ENCODE results near the gene CCDC186.

CCDC186 gene

GRCh38 chr10:114184276-114184675, 10.3 kb upstream of the CCDC186 start:
- no peak for TF ChIP-seq POLR2A (IDR thresholded peaks at IDR 0.05; ENCODE audit: low read depth, low read length)
- DNase-seq (ENCODE audit: insufficient read length, low spot score) (no peak), FAIRE-seq (no peak)

GRCh38 chr10:114183563-114183962, 9.6 kb upstream of the CCDC186 start:
- TF ChIP-seq POLR2A (IDR thresholded peaks at IDR 0.05; ENCODE audit: low read depth, low read length): no peak
- no peak for FAIRE-seq
- DNase-seq (ENCODE audit: insufficient read length, low spot score): no peak

GRCh38 chr10:114181971-114182370, 8.0 kb upstream of the CCDC186 start:
- no peak for DNase-seq (ENCODE audit: insufficient read length, low spot score)
- FAIRE-seq: no peak
- TF ChIP-seq POLR2A (IDR thresholded peaks at IDR 0.05; ENCODE audit: low read depth, low read length): no peak

- DNase-seq (ENCODE audit: insufficient read length, low spot score): no peak
- no peak for FAIRE-seq
- TF ChIP-seq POLR2A (IDR thresholded peaks at IDR 0.05; ENCODE audit: low read depth, low read length): no peak
Measured at GRCh38 chr10:114180937-114181336, 6.9 kb upstream of the CCDC186 start.

- FAIRE-seq (no peak), DNase-seq (ENCODE audit: insufficient read length, low spot score) (no peak)
- TF ChIP-seq POLR2A (IDR thresholded peaks at IDR 0.05; ENCODE audit: low read depth, low read length): no peak
Measured at GRCh38 chr10:114179747-114180146, 5.7 kb upstream of the CCDC186 start.

GRCh38 chr10:114179148-114179547, 5.1 kb upstream of the CCDC186 start, which contains the start of gene TDRD1:
Gene TDRD1 (plus strand): TSS chr10:114179353. CDS start chr10:114187832, 8,479 bp downstream.
- FAIRE-seq: no peak
- no peak for DNase-seq (ENCODE audit: insufficient read length, low spot score)
- TF ChIP-seq POLR2A (IDR thresholded peaks at IDR 0.05; ENCODE audit: low read depth, low read length): no peak

GRCh38 chr10:114176511-114176910, 2.5 kb upstream of the CCDC186 start:
- no peak for FAIRE-seq
- DNase-seq (ENCODE audit: insufficient read length, low spot score): no peak
- no peak for TF ChIP-seq POLR2A (IDR thresholded peaks at IDR 0.05; ENCODE audit: low read depth, low read length)

- FAIRE-seq: no peak
- DNase-seq (ENCODE audit: insufficient read length, low spot score): no peak
- no peak for TF ChIP-seq POLR2A (IDR thresholded peaks at IDR 0.05; ENCODE audit: low read depth, low read length)
Measured at GRCh38 chr10:114175667-114176066, 1.7 kb upstream of the CCDC186 start.

GRCh38 chr10:114174695-114175188, 739 bp upstream of the CCDC186 start:
- FAIRE-seq: no peak
- no peak for TF ChIP-seq POLR2A (IDR thresholded peaks at IDR 0.05; ENCODE audit: low read depth, low read length)

GRCh38 chr10:114173603-114173920, 441 bp downstream of the CCDC186 start:
- DNase-seq (ENCODE audit: insufficient read length, low spot score) (peak; percentile 5), FAIRE-seq (no peak)
- TF ChIP-seq POLR2A (IDR thresholded peaks at IDR 0.05; ENCODE audit: low read depth, low read length): no peak

More at GRCh38 chr10:114174695-114175188, 739 bp upstream of the CCDC186 start:
- DNase-seq (ENCODE audit: insufficient read length, low spot score): peak; percentile 24

- DNase-seq (ENCODE audit: insufficient read length, low spot score): no peak
- no peak for FAIRE-seq
- TF ChIP-seq POLR2A (IDR thresholded peaks at IDR 0.05; ENCODE audit: low read depth, low read length): no peak
Measured at GRCh38 chr10:114172776-114173602, 1.0 kb downstream of the CCDC186 start.

- FAIRE-seq: no peak
- no peak for TF ChIP-seq POLR2A (IDR thresholded peaks at IDR 0.05; ENCODE audit: low read depth, low read length)
- DNase-seq (ENCODE audit: insufficient read length, low spot score): no peak
Measured at GRCh38 chr10:114172216-114172615, 1.8 kb downstream of the CCDC186 start.

- FAIRE-seq (no peak), DNase-seq (ENCODE audit: insufficient read length, low spot score) (no peak)
Measured at GRCh38 chr10:114168450-114169009, 5.5 kb downstream of the CCDC186 start.

GRCh38 chr10:114167985-114168384, 6.0 kb downstream of the CCDC186 start:
- no peak for DNase-seq (ENCODE audit: insufficient read length, low spot score)
- TF ChIP-seq POLR2A (IDR thresholded peaks at IDR 0.05; ENCODE audit: low read depth, low read length): no peak
- no peak for FAIRE-seq

More at GRCh38 chr10:114168450-114169009, 5.5 kb downstream of the CCDC186 start:
- TF ChIP-seq POLR2A (IDR thresholded peaks at IDR 0.05; ENCODE audit: low read depth, low read length): no peak

- DNase-seq (ENCODE audit: insufficient read length, low spot score) (no peak), FAIRE-seq (no peak)
Measured at GRCh38 chr10:114166494-114166893, 7.5 kb downstream of the CCDC186 start.

More at GRCh38 chr10:114166494-114166893, 7.5 kb downstream of the CCDC186 start:
- no peak for TF ChIP-seq POLR2A (IDR thresholded peaks at IDR 0.05; ENCODE audit: low read depth, low read length)

Measured in H54 (cell line).